ENCODE data around the gene HOXD10. TPM values are rescaled to one million over a fixed set of nuclear protein-coding genes. Genes with fewer than 3 reads are reported as not detected.

Gene HOXD10
- total RNA-seq, 1 donor from 2014 or later = 14.3 TPM

GRCh38 chr2:176137906-176138305 lies 21.3 kb downstream of the HOXD10 start:
- peak overlapping the region; percentile 94 for H3K4me3 ChIP-seq (ENCODE audit: low read depth, low read length)
- no peak for DNase-seq (ENCODE audit: low read depth)
- TF ChIP-seq CTCF (conservative IDR thresholded peaks at IDR 0.05; ENCODE audit: low read depth, low read length) = no peak

- peak overlapping the region; percentile 94 for H3K4me3 ChIP-seq (ENCODE audit: low read depth, low read length)
- no peak for TF ChIP-seq CTCF (conservative IDR thresholded peaks at IDR 0.05; ENCODE audit: low read depth, low read length)
- DNase-seq (ENCODE audit: low read depth) = no peak
Measured at GRCh38 chr2:176138526-176138922, 21.9 kb downstream of the HOXD10 start.

GRCh38 chr2:176138923-176139660 lies 22.5 kb downstream of the HOXD10 start:
- no peak for TF ChIP-seq CTCF (conservative IDR thresholded peaks at IDR 0.05; ENCODE audit: low read depth, low read length)
- peak overlapping the region; percentile 94 for H3K4me3 ChIP-seq (ENCODE audit: low read depth, low read length)
- DNase-seq (ENCODE audit: low read depth) = no peak

GRCh38 chr2:176139661-176140512 lies 23.3 kb downstream of the HOXD10 start:
- no peak for DNase-seq (ENCODE audit: low read depth)
- TF ChIP-seq CTCF (conservative IDR thresholded peaks at IDR 0.05; ENCODE audit: low read depth, low read length) = no peak
- H3K4me3 ChIP-seq (ENCODE audit: low read depth, low read length) = peak overlapping the region; percentile 94

- DNase-seq (ENCODE audit: low read depth) = no peak
- TF ChIP-seq CTCF (conservative IDR thresholded peaks at IDR 0.05; ENCODE audit: low read depth, low read length) = peak; percentile 70
- H3K4me3 ChIP-seq (ENCODE audit: low read depth, low read length) = peak overlapping the region; percentile 94
Measured at GRCh38 chr2:176140513-176141317, 24.1 kb downstream of the HOXD10 start.

- TF ChIP-seq CTCF (conservative IDR thresholded peaks at IDR 0.05; ENCODE audit: low read depth, low read length) = no peak
- no peak overlapping the region for H3K4me3 ChIP-seq (ENCODE audit: low read depth, low read length)
- no peak for DNase-seq (ENCODE audit: low read depth)
Measured at GRCh38 chr2:176142281-176142680, 25.7 kb downstream of the HOXD10 start.

Measured in epithelial cell of proximal tubule (primary cell).